ENCODE data around the gene STK39.

Gene STK39

GRCh38 chr2:167961536-167962048 lies 285.8 kb downstream of the STK39 start:
- DNase-seq (ENCODE audit: low read depth, low spot score): no peak

- no peak for DNase-seq (ENCODE audit: low read depth, low spot score)
Measured at GRCh38 chr2:167960089-167960747, 287.2 kb downstream of the STK39 start.

- DNase-seq (ENCODE audit: low read depth, low spot score): no peak
Measured at GRCh38 chr2:167957662-167958061, 289.7 kb downstream of the STK39 start.

- no peak for DNase-seq (ENCODE audit: low read depth, low spot score)
Measured at GRCh38 chr2:167955264-167955906, 292.0 kb downstream of the STK39 start.

- DNase-seq (ENCODE audit: low read depth, low spot score): no peak
Measured at GRCh38 chr2:167954495-167954894, 292.9 kb downstream of the STK39 start.

- DNase-seq (ENCODE audit: low read depth, low spot score): no peak
Measured at GRCh38 chr2:167953776-167954175, 293.6 kb downstream of the STK39 start.

DNA sequence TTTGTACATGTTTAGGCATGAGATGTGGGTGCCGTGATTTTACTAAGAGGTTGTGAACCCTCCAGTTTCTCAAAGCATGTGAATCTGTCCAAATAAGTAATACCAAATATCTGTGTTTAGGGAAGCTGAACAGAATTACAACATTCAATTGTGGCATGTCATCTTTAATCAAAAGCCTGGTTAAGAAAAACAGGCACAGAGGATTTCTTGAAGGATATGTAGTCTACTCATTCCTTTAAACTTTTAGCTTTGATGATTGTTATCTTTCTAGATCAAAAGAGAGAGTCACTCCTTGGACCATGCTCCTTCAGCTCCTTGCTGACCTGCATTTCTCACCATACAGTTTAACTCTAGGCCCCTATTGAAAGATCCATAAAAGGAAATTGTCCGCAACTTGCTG lies 296.8 kb downstream of the STK39 start:
- no peak for DNase-seq (ENCODE audit: low read depth, low spot score)

DNA sequence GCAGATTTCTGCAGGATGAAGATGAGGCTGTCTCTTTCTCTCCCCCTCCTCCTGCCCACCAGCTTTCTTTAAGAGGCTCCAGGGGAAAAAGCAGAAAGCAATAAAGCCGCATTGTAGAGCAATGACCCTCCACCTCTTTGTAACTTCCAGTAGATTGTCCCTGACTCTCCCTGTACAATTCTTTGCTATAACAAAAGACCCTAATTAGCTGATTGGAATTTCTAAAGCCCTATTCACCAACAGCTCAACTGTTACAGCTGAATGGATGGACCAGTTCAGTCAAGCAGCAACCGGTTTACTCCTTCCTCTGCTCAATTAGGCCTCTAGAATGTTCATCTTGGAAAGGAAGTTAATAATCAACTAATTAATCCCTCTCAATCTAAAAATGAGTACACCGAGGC lies 301.0 kb downstream of the STK39 start:
- DNase-seq (ENCODE audit: low read depth, low spot score): no peak

GRCh38 chr2:167945660-167946368 lies 301.6 kb downstream of the STK39 start:
- DNase-seq (ENCODE audit: low read depth, low spot score): no peak

DNA sequence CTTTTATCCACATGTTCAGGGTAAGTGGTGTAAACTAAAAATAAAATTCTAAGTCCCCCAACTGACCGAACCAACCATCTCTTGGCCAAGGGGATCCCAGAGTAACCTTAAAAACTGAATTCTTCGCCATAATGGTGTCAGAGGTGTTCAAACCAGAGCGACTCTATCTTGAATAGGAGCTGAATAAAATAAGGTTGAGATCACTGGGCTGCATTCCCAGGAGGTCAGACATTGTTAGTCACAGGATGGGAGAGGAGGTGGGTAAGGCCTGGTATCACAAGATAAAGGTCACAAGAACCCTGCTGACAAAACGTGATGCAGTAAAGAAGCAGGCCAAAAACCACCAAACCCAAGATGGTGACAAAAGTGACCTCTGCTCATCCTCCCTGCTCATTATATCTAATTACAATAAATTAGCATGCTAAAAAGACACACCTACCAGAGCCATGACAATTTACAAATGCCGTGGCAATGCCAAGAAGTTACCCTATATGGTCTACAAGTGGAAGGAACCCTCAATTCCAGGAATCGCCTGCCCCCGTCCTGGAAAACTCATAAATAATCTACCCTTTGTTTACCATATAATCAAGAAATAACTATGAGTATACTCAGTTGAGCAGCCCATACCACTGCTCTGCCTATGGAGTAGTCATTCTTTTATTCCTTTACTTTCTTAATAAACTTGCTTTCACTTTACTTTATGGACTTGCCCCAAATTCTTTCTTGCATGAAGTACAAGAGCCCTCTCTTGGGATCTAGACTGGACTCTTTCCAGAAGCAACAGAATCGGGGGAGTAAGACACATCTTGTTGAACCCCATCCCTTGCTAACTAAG lies 302.4 kb downstream of the STK39 start:
- DNase-seq (ENCODE audit: low read depth, low spot score): no peak

DNA sequence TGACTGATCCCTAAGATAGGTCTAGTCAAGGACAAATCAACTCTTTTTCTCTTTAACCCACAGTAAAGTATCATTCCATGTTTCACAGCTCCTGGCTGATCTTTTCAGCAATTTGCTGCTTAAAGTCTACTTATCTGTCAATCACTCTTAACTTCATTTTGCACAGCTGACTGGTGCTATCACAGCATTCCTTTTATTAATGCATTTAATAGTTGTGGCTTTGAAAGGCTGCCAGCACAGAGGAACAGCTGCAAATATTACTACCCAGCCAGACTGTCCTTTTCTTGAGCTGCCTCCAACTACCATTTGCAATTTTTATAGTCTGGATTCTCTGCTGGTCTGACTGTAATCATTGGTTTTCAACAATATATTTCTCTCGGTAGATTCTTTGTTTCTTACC lies 303.5 kb downstream of the STK39 start:
- no peak for DNase-seq (ENCODE audit: low read depth, low spot score)

DNA sequence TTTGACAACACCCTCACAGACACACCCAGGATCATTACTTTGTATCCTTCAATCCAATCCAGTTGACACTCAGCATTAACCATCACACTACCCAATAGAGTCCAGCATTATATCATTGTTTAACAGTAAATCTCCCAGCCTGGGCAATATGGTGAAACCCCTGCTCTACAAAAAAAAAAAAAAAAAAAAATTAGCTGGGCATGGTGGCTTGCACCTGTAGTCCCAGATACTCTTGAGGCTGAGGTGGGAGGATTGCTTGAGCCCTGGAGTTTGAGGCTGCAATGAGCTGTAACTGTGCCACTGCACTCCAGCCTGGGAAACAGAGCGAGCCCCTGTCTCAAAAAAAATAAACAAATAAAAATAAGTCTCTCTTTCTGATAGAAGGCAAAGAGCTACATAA lies 304.0 kb downstream of the STK39 start:
- DNase-seq (ENCODE audit: low read depth, low spot score): no peak

DNA sequence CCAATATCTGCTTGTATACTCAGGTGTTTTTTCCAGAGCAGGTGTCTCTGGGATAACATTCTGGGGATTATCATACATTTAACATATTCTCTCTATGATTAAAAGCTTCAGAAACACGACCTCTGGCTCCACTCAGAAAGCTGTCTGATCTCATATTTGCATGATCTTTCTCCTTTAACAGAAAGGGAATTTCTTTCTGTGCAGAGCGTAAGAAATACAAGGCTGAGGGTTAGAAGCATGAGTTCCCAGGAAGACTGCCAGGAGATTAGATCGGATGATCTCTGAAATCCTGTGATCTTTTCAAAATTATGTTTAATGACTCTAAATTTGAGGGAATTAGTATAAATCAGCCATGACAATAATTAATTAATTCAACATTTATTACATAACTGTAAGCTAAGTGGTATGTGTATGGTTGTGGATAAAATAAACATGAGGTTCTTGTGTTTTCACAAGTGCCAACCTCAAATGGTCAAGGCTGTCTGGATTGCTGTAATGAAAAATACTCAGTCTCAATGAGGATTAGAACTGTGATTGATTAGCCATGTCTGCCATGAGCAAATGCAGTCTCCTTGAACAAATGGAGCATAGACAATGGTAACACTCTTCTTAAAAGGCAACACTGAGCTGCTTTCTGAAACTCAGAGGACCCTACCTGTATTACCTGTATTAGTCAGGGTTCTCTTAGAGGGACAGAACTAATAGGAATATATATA lies 304.9 kb downstream of the STK39 start:
- no peak for DNase-seq (ENCODE audit: low read depth, low spot score)

GRCh38 chr2:167941604-167942003 lies 305.8 kb downstream of the STK39 start:
- no peak for DNase-seq (ENCODE audit: low read depth, low spot score)

- no peak for DNase-seq (ENCODE audit: low read depth, low spot score)
Measured at GRCh38 chr2:167940734-167941507, 306.5 kb downstream of the STK39 start.

- no peak for DNase-seq (ENCODE audit: low read depth, low spot score)
Measured at GRCh38 chr2:167940346-167940725, 307.1 kb downstream of the STK39 start.

GRCh38 chr2:167939514-167940345 lies 307.7 kb downstream of the STK39 start:
- DNase-seq (ENCODE audit: low read depth, low spot score): no peak

GRCh38 chr2:167937403-167937802 lies 310.0 kb downstream of the STK39 start:
- no peak for DNase-seq (ENCODE audit: low read depth, low spot score)

GRCh38 chr2:167935803-167936110 lies 311.6 kb downstream of the STK39 start:
- DNase-seq (ENCODE audit: low read depth, low spot score): no peak
